K562 (cell line): Measurements from ENCODE around the gene BSDC1. TPM values are rescaled to one million over a fixed set of nuclear protein-coding genes. Genes with fewer than 3 reads are reported as not detected.

Experiments
- AFF4 ChIP-seq: sonication (generic); formaldehyde crosslinking; IDR thresholded peaks from 2 replicates; pipeline ENCODE4 v1.8.0; 2023; ENCODE audit warnings: mild to moderate bottlenecking, missing genetic modification reagents
- CTBP1 ChIP-seq: fragments of 450-650 bp; IDR thresholded peaks from 2 replicates; pipeline ENCODE4 v1.6.1; 2016; ENCODE audit warnings: borderline replicate concordance
- EHMT2 ChIP-seq: fragments of 450-650 bp; IDR thresholded peaks from 2 replicates; pipeline ENCODE4 v1.6.1; 2018; ENCODE audit warnings: antibody characterized with exemption
- ETV1 ChIP-seq: fragments of 450-650 bp; conservative IDR thresholded peaks from 2 replicates; pipeline ENCODE4 v1.6.1; 2016; ENCODE audit warnings: missing genetic modification characterization, control low read depth, low read depth, missing compliant biosample characterization
- MYNN ChIP-seq, 2 experiments: sonication (generic); formaldehyde crosslinking in 1 of 2; IDR thresholded peaks; 2 replicates each; pipeline versions ENCODE4 v1.5.0 to v1.6.1; 2016 to 2020; ENCODE audit warnings: antibody characterized with exemption in 1 of 2, missing genetic modification reagents in 1 of 2
- NFIX ChIP-seq: fragments of 250-450 bp; sonication (Bioruptor Pico); IDR thresholded peaks from 2 replicates; pipeline ENCODE4 v1.4.0; 2020; ENCODE audit warnings: low read depth, mild to moderate bottlenecking, moderate library complexity
- PHB2 ChIP-seq: fragments of 450-650 bp; IDR thresholded peaks from 2 replicates; pipeline ENCODE4 v1.6.1; 2017; ENCODE audit warnings: low read depth
- PHTF2 ChIP-seq: fragments of 250-450 bp; sonication (Bioruptor Pico); IDR thresholded peaks from 2 replicates; pipeline ENCODE4 v1.5.0; 2021; ENCODE audit warnings: mild to moderate bottlenecking
- POLR2A ChIP-seq: fragments of 450-650 bp; conservative IDR thresholded peaks from 2 replicates; pipeline ENCODE4 v1.6.1; 2016
- POLR2AphosphoS2 ChIP-seq: IDR thresholded peaks from 2 replicates; pipeline ENCODE4 v1.6.1; 2012; ENCODE audit warnings: low read length, improper control_type of control experiment
- SP1 ChIP-seq: sonication (generic); formaldehyde crosslinking; IDR thresholded peaks from 2 replicates; pipeline ENCODE4 v1.8.1; 2022; ENCODE audit warnings: mild to moderate bottlenecking, missing genetic modification reagents
- TOE1 ChIP-seq, 2 experiments: fragments of 450-650 bp in 1 of 2; sonication (generic) in 1 of 2; formaldehyde crosslinking in 1 of 2; IDR thresholded peaks; 2 replicates each; pipeline versions ENCODE4 v1.7.1 to v1.8.0; 2016 to 2022; ENCODE audit warnings: borderline replicate concordance in 2 of 2, mild to moderate bottlenecking in 2 of 2, antibody characterized with exemption in 1 of 2, inconsistent platforms in 1 of 2, low read depth in 1 of 2, missing genetic modification reagents in 1 of 2, moderate library complexity in 1 of 2
- ZNF41 ChIP-seq: fragments of 250-450 bp; sonication (Bioruptor Pico); conservative IDR thresholded peaks from 2 replicates; pipeline ENCODE4 v1.4.0; 2020; ENCODE audit warnings: mild to moderate bottlenecking
- ZNF431 ChIP-seq: sonication (generic); formaldehyde crosslinking; IDR thresholded peaks from 2 replicates; pipeline ENCODE4 v1.8.0; 2022; ENCODE audit warnings: mild to moderate bottlenecking, missing genetic modification reagents
- ZNF586 ChIP-seq: fragments of 450-650 bp; formaldehyde crosslinking; conservative IDR thresholded peaks from 2 replicates; pipeline ENCODE4 v1.4.0; 2020; ENCODE audit warnings: mild to moderate bottlenecking, moderate library complexity
- polyA plus RNA-seq, 8 experiments: library from polyadenylated mRNA; depleted of rRNA in 4 of 8; stranded (reverse) in 5 of 8; unstranded in 3 of 8; fragments of >200 nt; fragmentation: Nextera tagmentation in 2 of 8; fragmentation: Illumina TruSeq in 1 of 8; extraction: Ambion mirVana in 2 of 8; extraction: Trizol in 1 of 8; gene quantifications; 2 replicates each; pipeline versions ENCODE4 v1.2.1 to v1.2.3, GENCODE V29; 2011 to 2014; ENCODE audit warnings: inconsistent platforms in 1 of 8, missing spikeins in 1 of 8
- total RNA-seq, 7 experiments: library from RNA; depleted of rRNA in 6 of 7; stranded (reverse); fragments of >200 nt in 6 of 7; fragmentation: Illumina TruSeq in 2 of 7; extraction: Trizol in 2 of 7; gene quantifications; 2 replicates each; pipeline versions ENCODE4 v1.2.1 to v1.2.3, GENCODE V29; 2011 to 2021; ENCODE audit warnings: low replicate concordance in 1 of 7
- TF ChIP-seq, protein P1 (sequence below): fragments of 250-450 bp; sonication (Bioruptor Pico); IDR thresholded peaks from 2 replicates; pipeline ENCODE4 v1.9.0; 2021; ENCODE audit warnings: mild to moderate bottlenecking

BSDC1 gene
- total and polyA plus RNA-seq, 9 of the 15 experiments (the other 6 are each of a cell fraction or from before 2014, with no cell fraction given) = 10.2 to 96.8 (median 73.1) TPM

- TF ChIP-seq AFF4 (CRISPR knock-in tag) (peak; percentile 7; the same call in 1 of the 2 replicates), ZNF431 (CRISPR knock-in tag) (0 out of 2 replicates have a peak, but pooled peaks have one; percentile 21), TOE1 (IDR thresholded peaks at IDR 0.05; ENCODE audit: borderline replicate concordance) (no peak), TOE1 (CRISPR knock-in tag; IDR thresholded peaks at IDR 0.05; ENCODE audit: borderline replicate concordance, low read depth) (no peak), ZNF41 (CRISPR knock-in tag) (no peak), SP1 (no peak), CTBP1 (peak; percentile 88), POLR2AphosphoS2 (peak; percentile 50; the same call in 1 of the 2 replicates), PHTF2 (CRISPR knock-in tag) (no peak), ZNF586 (CRISPR knock-in tag) (no peak), EHMT2 (no peak), MYNN (IDR thresholded peaks at IDR 0.05) (0 out of 2 replicates have a peak, but pooled peaks have one; percentile 4), MYNN (CRISPR knock-in tag; IDR thresholded peaks at IDR 0.05) (no peak), POLR2A (peak; percentile 72), PHB2 (no peak), ETV1 (tag) (no peak), NFIX (CRISPR knock-in tag) (no peak)
- TF ChIP-seq, protein P1, sequence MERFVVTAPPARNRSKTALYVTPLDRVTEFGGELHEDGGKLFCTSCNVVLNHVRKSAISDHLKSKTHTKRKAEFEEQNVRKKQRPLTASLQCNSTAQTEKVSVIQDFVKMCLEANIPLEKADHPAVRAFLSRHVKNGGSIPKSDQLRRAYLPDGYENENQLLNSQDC = peak; percentile 68; the same call in 1 of the 2 replicates
- TF ChIP-seq, all 486 proteins: peak for 26
Measured at GRCh38 chr1:32334274-32334861, 59.9 kb downstream of the BSDC1 start (continued).
